Mucosa of stomach (tissue), 1 donor: ENCODE data around the gene DAPP1.

Experiments used
- H3K27me3 ChIP-seq: one replicate; pipeline ENCODE4 v1.7.0; 2013; ENCODE audit warnings: mild to moderate bottlenecking, low read length; ENCODE audit not compliant: control insufficient read depth, insufficient read depth
- H3K36me3 ChIP-seq: one replicate; pipeline ENCODE4 v1.7.0; 2013; ENCODE audit warnings: low read length; ENCODE audit not compliant: control insufficient read depth, insufficient read depth
- H3K4me1 ChIP-seq: one replicate; pipeline ENCODE4 v1.7.0; 2013; ENCODE audit warnings: mild to moderate bottlenecking, low read length; ENCODE audit not compliant: control insufficient read depth, insufficient read depth
- H3K4me3 ChIP-seq: one replicate; pipeline ENCODE4 v1.7.0; 2013; ENCODE audit warnings: low read length
- H3K9ac ChIP-seq: one replicate; pipeline ENCODE4 v1.7.0; 2013; ENCODE audit warnings: mild to moderate bottlenecking, low read length, moderate library complexity
- H3K9me3 ChIP-seq: one replicate; pipeline ENCODE4 v1.7.0; 2013; ENCODE audit warnings: mild to moderate bottlenecking, low read length, moderate library complexity; ENCODE audit not compliant: control insufficient read depth
- donor health status: Pancreatic carcinoma.

Gene DAPP1

GRCh38 chr4:99809326-99809725 is 7.3 kb upstream of the DAPP1 start:
- Histone ChIP-seq H3K36me3 (no peaks in the 10 kb centered on the region), H3K9me3 (no peaks in the 10 kb centered on the region), H3K4me3 (no peak overlapping the region), H3K27me3 (no peaks in the 10 kb centered on the region), H3K9ac (no peak overlapping the region), H3K4me1 (no peaks in the 10 kb centered on the region)

GRCh38 chr4:99810536-99810935 is 6.1 kb upstream of the DAPP1 start:
- H3K27me3 ChIP-seq: no peaks in the 10 kb centered on the region
- H3K9me3 ChIP-seq: no peaks in the 10 kb centered on the region
- H3K4me3 ChIP-seq: no peak overlapping the region
- H3K36me3 ChIP-seq: no peaks in the 10 kb centered on the region
- H3K4me1 ChIP-seq: peaks cover 8% of the 10 kb centered on the region
- no peak overlapping the region for H3K9ac ChIP-seq

GRCh38 chr4:99811117-99811516 is 5.5 kb upstream of the DAPP1 start:
- Histone ChIP-seq H3K36me3 (no peaks in the 10 kb centered on the region), H3K27me3 (no peaks in the 10 kb centered on the region), H3K4me3 (no peak overlapping the region)

GRCh38 chr4:99811850-99812249 is 4.8 kb upstream of the DAPP1 start:
- no peaks in the 10 kb centered on the region for H3K9me3 ChIP-seq
- H3K4me1 ChIP-seq: peaks cover 14% of the 10 kb centered on the region
- no peak overlapping the region for H3K9ac ChIP-seq
- H3K27me3 ChIP-seq: no peaks in the 10 kb centered on the region
- no peaks in the 10 kb centered on the region for H3K36me3 ChIP-seq
- H3K4me3 ChIP-seq: no peak overlapping the region

More at GRCh38 chr4:99811117-99811516, 5.5 kb upstream of the DAPP1 start:
- H3K4me1 ChIP-seq: peaks cover 14% of the 10 kb centered on the region
- no peaks in the 10 kb centered on the region for H3K9me3 ChIP-seq
- H3K9ac ChIP-seq: no peak overlapping the region

GRCh38 chr4:99815597-99816011 is 1.0 kb upstream of the DAPP1 start:
- Histone ChIP-seq H3K9me3 (no peaks in the 10 kb centered on the region), H3K9ac (no peak overlapping the region), H3K4me1 (peaks cover 21% of the 10 kb centered on the region), H3K27me3 (no peaks in the 10 kb centered on the region), H3K4me3 (no peak overlapping the region), H3K36me3 (no peaks in the 10 kb centered on the region)

GRCh38 chr4:99817309-99817890 is 773 bp downstream of the DAPP1 start:
- H3K4me1 ChIP-seq: peaks cover 21% of the 10 kb centered on the region
- H3K27me3 ChIP-seq: no peaks in the 10 kb centered on the region
- H3K4me3 ChIP-seq: peak overlapping the region; percentile 56
- peak overlapping the region; percentile 68 for H3K9ac ChIP-seq
- H3K36me3 ChIP-seq: no peaks in the 10 kb centered on the region
- H3K9me3 ChIP-seq: no peaks in the 10 kb centered on the region

GRCh38 chr4:99818661-99819060 is 2.0 kb downstream of the DAPP1 start:
- Histone ChIP-seq H3K4me1 (peaks cover 21% of the 10 kb centered on the region), H3K27me3 (no peaks in the 10 kb centered on the region), H3K9me3 (no peaks in the 10 kb centered on the region), H3K36me3 (no peaks in the 10 kb centered on the region), H3K9ac (no peak overlapping the region), H3K4me3 (no peak overlapping the region)

GRCh38 chr4:99821918-99822503 is 5.4 kb downstream of the DAPP1 start:
- H3K4me3 ChIP-seq: no peak overlapping the region
- H3K4me1 ChIP-seq: peaks cover 7% of the 10 kb centered on the region
- H3K9me3 ChIP-seq: no peaks in the 10 kb centered on the region
- H3K27me3 ChIP-seq: no peaks in the 10 kb centered on the region
- H3K9ac ChIP-seq: no peak overlapping the region
- no peaks in the 10 kb centered on the region for H3K36me3 ChIP-seq

GRCh38 chr4:99822734-99823133 is 6.1 kb downstream of the DAPP1 start:
- H3K9ac ChIP-seq: no peak overlapping the region
- no peaks in the 10 kb centered on the region for H3K9me3 ChIP-seq
- no peaks in the 10 kb centered on the region for H3K36me3 ChIP-seq
- H3K4me3 ChIP-seq: no peak overlapping the region
- peaks cover 2% of the 10 kb centered on the region for H3K4me1 ChIP-seq
- H3K27me3 ChIP-seq: no peaks in the 10 kb centered on the region

GRCh38 chr4:99824070-99824599 is 7.5 kb downstream of the DAPP1 start:
- H3K36me3 ChIP-seq: no peaks in the 10 kb centered on the region
- no peaks in the 10 kb centered on the region for H3K9me3 ChIP-seq
- no peak overlapping the region for H3K9ac ChIP-seq
- no peaks in the 10 kb centered on the region for H3K27me3 ChIP-seq
- H3K4me1 ChIP-seq: no peaks in the 10 kb centered on the region
- H3K4me3 ChIP-seq: no peak overlapping the region

GRCh38 chr4:99825272-99825671 is 8.6 kb downstream of the DAPP1 start:
- Histone ChIP-seq H3K4me1 (no peaks in the 10 kb centered on the region), H3K9me3 (no peaks in the 10 kb centered on the region), H3K9ac (no peak overlapping the region), H3K36me3 (no peaks in the 10 kb centered on the region), H3K4me3 (no peak overlapping the region), H3K27me3 (no peaks in the 10 kb centered on the region)

GRCh38 chr4:99826016-99826415 is 9.4 kb downstream of the DAPP1 start:
- Histone ChIP-seq H3K9ac (no peak overlapping the region), H3K4me3 (no peak overlapping the region), H3K27me3 (no peaks in the 10 kb centered on the region), H3K36me3 (no peaks in the 10 kb centered on the region), H3K9me3 (no peaks in the 10 kb centered on the region), H3K4me1 (no peaks in the 10 kb centered on the region)
